AG09309 (cell line): ENCODE measurements around the gene TJP2.

ENCODE experiments used
- DNase-seq: peaks from one replicate; pipeline ENCODE4 v3.0.0-alpha.2; 2010; ENCODE audit warnings: low read depth
- H3K4me3 ChIP-seq: 2 replicates; pipeline ENCODE4 v1.5.1; 2011; ENCODE audit warnings: mild to moderate bottlenecking, low read depth, low read length, moderate library complexity; ENCODE audit not compliant: control insufficient read depth
- CTCF ChIP-seq: IDR thresholded peaks from 2 replicates; pipeline ENCODE4 v1.5.1; 2011; ENCODE audit warnings: mild to moderate bottlenecking, low read depth, low read length, inconsistent platforms; ENCODE audit not compliant: insufficient read depth, control insufficient read depth; ENCODE audit errors: missing control alignments

Gene TJP2

GRCh38 chr9:69214939-69215338 is 40.9 kb downstream of the TJP2 start:
- TF ChIP-seq CTCF = no peak
- no peak overlapping the region for H3K4me3 ChIP-seq
- no peak for DNase-seq

GRCh38 chr9:69215774-69216485 is 41.9 kb downstream of the TJP2 start:
- no peak overlapping the region for H3K4me3 ChIP-seq
- TF ChIP-seq CTCF = no peak
- DNase-seq = no peak

- no peak overlapping the region for H3K4me3 ChIP-seq
- no peak for DNase-seq
- no peak for TF ChIP-seq CTCF
These were observed 44.1 kb downstream of the TJP2 start for GRCh38 chr9:69218166-69218565.

GRCh38 chr9:69221036-69221435 is 47.0 kb downstream of the TJP2 start:
- no peak for TF ChIP-seq CTCF
- DNase-seq = no peak
- no peak overlapping the region for H3K4me3 ChIP-seq

DNA sequence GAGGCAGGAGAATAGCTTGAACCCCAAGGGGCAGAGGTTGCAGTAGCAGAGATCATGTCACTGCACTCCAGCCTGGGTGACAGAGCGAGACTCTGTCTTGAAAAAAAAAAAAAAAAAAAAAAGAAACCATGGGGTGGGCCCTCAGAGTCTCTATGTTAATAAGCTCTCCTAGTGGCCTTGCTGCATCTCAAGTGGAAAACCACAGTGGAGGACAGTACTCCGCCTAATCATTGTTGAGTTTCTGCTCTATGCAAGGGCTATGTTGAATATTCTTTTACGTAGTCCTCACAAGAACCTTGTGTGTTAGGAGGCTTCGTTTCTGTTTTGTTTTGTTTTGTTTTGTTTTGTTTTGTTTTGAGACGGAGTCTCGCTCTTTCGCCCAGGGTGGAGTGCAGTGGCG is 48.9 kb downstream of the TJP2 start:
- no peak for DNase-seq
- H3K4me3 ChIP-seq = no peak overlapping the region
- no peak for TF ChIP-seq CTCF

GRCh38 chr9:69223605-69224004 is 49.5 kb downstream of the TJP2 start:
- no peak overlapping the region for H3K4me3 ChIP-seq
- DNase-seq = no peak
- peak; percentile 79 for TF ChIP-seq CTCF
